TTC549 (cell line): ENCODE data around the gene FBXL20.
A peak's percentile ranks its signal among the peaks of the same experiment; 100 is the strongest.
"Not testable (repeated sequence)": the region's sequence is repeated elsewhere in the genome, so short reads cannot be mapped to it uniquely, and the experiment has no call there.

Source experiments
- FAIRE-seq: peaks from 2 replicates; lab custom pipeline; 2012; peaks lifted over from hg19 to GRCh38; lab: Jason Lieb, UNC

FBXL20 gene

DNA sequence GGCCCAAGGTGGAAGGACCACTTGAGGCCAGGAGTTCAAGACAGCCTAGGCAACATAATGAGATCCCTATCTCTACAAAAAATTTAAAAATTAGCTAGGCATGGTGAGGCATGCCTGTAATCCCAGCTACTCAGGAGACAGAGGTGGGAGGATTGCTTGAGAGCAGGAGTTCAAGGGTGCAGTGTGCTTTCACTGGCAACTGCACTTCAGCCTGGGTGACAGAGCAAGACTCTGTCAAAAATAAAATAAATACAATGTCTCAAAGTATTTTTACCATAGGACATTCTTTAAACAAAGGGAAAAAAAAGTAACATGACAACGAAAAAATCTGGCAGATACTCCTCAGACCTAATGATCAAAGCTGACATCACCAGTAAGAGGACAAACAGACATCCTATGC, 72.6 kb downstream of the FBXL20 start:
- FAIRE-seq = no peak

DNA sequence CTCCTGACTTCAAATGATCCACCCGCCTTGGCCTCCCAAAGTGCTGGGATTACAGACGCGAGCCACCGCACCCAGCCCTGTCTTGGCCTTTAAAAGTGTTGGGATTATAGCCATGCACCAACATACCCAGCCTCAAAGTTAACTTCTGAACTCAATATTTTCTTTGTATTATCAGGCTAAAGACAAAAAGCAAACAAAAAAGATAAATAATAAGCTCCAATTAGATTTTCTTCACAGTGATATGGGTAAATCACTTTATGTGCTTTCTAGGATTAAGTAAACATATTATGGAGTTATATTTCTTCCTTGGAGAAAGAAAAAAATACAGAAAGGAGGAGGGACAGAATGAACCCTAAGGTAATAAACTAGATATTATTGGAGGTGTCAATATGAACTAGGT, 74.3 kb downstream of the FBXL20 start:
- FAIRE-seq = no peak

DNA sequence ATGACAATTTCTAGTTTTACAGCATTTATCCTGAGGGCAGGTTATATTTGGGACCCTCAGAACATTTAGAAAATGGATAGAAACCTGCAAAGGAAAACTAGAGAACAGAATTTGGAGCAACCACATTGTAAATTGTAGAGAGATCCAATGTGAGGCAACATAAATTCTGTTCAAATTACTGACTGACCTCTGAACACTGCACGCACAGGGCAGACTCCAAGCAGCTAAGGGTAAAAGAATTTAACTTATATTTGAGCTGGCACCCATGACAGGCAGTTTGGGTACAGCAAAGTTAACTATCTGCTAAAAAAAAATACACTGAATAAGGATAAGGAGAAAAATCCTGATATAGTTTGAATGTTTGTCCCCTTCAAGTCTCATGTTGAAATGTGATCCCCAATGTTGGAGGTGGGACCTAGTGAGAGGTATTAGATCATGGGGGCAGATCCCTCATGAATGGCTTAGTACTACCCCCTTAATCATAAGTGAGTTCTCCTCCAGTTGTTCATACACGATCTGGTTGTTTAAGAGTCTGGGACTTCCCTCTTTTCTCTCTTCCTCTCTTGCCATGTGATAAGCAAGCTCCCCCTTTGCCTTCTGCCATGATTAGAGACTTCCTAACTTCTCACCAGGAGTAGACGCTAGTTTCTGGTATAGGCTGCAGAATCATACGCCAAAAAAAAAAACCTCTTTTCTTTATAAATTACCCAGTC, 75.7 kb downstream of the FBXL20 start:
- no peak for FAIRE-seq

DNA sequence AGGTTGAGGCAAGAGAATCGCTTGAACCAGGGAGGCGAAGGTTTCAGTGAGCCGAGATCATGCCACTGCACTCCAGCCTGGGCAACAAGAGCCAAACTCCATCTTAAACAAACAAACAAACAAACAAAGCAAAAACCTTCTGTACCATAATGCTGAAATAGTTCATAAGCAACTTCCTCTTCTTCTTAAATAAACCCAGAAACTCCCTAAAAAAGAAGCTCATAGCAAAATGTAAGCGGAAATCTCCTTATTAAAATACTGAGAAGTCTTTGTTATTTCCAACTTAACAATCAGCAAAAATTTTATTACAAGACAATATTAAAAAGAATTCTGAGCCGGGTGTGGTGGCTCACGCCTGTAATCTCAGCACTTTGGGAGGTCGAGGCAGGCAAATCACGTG, 82.8 kb downstream of the FBXL20 start:
- FAIRE-seq = no peak

DNA sequence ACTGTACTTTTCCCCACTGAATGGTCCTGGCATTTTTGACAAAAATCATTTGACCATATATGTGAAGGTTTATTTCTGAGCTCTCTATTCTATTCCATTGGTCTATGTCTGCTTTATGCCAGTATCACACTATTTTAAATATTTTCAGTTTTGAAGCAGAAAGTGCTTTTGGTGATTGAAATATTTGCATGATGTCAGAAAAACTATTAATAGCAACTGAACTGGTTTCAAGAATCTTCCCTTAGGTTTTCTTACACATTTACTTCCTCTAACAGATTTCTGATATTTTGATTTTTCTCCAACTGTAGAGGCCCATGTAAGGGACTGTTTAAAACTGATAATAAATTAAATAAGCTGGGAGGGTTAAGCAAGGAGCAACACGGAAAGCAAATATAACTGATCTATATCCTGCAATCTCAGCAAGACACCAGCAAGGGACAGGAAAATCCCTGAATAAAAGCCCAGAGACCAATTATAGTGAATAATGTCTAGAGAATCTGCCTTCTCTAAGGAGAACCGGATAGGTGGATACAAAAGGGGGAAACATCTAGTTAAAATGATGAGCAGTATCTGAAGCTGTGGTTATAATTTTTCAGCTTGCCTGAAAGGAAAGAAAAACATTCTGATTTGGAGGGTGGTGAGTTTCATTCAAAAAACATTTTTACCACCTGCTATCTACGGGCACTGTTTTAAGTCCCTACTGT, 94.8 kb downstream of the FBXL20 start:
- no peak for FAIRE-seq

DNA sequence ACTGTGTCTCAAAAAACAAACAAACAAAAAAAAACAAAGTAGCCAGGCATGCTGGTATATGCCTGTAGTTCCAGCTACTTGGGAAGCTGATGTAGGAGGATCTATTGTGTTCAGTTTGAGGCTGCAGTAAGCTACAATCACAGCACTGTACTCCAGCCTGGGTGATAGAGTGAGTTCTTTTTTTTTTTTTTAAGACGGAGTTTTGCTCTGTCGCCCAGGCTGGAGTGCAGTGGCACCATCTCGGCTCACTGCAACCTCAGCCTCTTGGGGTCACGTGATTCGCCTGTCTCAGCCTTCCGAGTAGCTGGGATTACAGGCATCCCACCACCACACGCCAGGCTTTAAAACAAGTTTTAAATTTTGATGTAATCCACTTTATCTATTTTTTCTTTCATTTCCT, 95.4 kb downstream of the FBXL20 start:
- FAIRE-seq = no peak

DNA sequence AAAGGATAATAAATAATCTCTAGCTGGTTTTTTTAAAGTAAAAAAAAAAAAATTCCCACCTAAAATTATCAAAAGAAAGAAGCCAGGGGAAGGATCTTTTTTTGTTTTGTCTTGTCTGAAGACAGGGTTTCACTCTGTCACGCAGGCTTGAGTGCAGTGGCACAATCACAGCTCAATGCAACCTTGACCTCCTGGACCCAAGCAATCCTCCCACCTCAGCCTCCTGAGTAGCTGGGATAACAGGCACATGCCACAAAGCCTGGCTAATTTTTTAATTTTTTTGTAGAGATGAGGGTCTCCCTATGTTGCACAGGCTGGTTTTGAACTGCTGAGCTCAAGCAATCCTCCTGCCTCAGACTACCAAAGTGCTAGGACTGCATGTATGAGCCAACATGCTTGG, 97.2 kb downstream of the FBXL20 start:
- no peak for FAIRE-seq

DNA sequence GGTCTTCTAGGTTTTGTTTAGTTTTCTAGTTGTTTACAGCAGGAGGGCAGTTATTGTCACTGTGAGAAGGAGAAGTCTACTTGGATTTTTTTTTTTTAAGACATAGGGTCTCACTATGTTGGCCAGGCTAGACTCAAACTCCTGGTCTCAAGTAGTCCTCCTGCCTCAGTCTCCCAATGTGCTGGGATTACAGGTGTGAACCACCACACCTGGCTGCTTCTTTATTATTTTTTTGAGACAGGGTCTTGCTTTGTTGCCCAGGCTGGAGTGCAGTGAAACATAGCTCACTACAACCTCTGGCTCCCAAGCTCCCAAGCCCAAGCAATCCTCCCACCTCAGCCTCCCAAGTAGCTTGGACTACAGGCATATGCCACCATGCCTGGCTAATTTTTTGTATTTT, 107.4 kb downstream of the FBXL20 start:
- no peak for FAIRE-seq

DNA sequence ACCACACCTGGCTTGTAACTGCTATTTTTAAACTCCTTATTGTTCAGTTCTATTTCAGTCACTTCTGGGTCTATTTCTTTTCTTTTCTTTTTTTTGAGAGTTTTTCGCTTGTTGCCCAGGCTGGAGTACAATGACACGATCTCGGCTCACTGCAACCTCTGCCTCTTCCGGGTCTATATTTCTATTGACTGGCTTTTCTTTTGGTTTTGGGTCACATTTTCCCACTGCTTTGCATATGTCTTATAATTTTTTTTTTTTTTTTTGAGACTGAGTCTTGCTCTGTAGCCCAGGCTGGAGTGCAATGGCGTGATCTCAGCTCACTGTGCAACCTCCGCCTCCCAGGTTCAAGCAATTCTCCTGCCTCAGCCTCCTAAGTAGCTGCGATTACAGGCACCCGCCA, 108.9 kb downstream of the FBXL20 start:
- not testable (repeated sequence) for FAIRE-seq

DNA sequence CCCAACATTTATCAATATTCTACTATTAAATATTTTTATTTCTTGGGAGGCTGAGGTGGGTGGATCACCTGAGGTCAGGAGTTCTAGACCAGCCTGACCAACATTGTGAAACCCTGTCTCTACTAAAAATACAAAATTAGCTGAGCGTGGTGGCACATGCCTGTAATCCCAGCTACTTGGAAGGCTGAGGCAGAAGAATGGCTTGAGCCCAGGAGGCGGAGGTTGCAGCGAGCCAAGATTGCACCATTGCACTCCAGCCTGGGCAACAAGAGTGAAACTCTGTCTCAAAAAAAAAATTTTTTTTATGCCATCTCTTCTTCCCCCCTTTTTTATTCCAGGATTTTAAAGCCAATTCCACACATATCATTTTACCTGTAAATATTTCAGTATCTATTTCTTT, 114.9 kb downstream of the FBXL20 start:
- FAIRE-seq = not testable (repeated sequence)

DNA sequence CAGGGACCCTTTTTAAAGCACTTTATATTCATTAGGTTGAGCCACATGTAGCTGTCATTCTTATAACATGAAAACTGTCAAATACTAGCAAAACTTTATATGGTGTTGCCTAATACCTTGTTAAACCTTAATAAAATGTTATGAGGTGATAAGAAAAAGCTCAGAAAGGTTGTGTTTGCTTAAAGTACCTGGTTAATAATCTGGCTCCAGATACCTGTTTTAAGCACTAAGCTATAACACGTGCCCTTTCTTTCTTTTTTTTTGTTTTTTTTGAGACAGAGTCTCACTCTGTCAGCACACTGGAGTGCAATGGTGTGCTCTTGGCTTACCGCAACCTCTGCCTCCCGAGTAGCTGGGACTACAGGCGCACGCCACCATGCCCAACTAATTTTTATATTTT, 116.7 kb downstream of the FBXL20 start:
- FAIRE-seq = no peak

DNA sequence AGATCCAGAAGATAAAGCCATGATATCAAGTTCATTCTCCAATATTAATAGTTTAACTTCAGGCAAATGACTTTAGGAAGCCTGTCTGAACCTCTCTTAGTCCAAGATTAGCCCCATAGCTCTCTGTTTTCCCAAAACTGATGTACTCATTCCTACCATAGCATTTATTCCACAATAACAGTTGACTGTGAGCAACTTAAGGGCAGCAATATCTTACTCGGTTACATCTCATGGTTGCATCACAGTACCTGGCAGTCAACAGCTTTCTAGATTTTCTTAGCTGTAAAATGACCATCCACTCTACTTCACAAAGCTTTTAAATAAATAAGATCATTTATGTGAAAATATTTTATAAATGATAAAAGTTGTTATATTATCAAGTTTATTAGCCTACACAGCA, 117.5 kb downstream of the FBXL20 start:
- FAIRE-seq = no peak

DNA sequence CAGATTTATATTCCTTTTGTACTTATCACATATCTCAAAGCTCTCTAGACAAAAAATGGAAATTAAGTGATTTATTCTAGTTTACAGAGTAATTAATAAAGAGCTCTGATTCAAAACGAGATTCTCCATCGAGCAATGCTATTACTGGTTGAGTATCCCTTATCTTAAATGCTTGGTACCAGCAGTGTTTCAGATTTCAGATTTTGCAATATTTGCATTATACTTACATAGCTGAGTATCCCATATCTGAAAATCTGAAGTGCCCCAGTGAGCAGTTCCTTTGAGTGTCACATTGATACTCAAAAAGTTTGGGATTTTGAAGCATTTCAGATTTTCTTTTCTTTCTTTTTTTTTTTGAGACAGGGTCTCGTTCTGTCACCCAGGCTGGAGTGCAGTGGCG, 118.3 kb downstream of the FBXL20 start:
- no peak for FAIRE-seq

DNA sequence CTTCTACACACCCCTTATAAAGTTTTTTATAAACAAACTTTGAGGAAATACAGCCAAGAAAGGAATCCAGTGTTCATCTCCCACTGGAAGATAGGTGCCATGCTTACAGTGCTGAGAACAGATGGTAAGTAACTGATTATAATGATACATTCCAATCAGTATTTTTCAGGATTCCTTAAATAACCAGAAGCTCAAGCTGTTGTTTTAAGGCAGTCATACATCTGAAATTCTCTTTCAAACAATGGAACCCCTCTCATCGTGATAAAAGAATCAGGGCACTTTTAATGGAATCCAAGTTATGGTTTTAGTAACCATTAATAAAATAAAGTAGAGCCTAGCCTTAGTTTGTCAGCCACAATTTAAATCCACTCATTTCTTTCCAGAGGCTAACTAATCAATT, 119.6 kb downstream of the FBXL20 start:
- FAIRE-seq = no peak

DNA sequence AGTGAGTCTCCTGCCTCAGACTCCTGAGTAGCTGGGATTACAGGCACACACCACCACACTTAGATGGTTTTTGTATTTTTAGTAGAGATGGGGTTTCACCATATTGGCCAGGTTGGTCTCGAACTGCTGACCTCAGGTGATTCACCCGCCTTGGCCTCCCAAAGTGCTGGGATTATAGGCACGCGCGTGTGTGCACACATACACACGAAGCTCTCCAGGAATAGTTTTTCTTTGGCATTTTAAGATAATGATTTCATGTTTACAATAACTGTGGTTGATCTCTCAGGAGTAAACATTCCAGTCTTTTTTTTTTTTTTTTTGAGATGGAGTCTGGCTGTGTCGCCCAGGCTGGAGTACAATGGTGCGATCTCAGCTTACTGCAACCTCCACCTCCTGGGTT, 123.2 kb downstream of the FBXL20 start:
- not testable (repeated sequence) for FAIRE-seq

DNA sequence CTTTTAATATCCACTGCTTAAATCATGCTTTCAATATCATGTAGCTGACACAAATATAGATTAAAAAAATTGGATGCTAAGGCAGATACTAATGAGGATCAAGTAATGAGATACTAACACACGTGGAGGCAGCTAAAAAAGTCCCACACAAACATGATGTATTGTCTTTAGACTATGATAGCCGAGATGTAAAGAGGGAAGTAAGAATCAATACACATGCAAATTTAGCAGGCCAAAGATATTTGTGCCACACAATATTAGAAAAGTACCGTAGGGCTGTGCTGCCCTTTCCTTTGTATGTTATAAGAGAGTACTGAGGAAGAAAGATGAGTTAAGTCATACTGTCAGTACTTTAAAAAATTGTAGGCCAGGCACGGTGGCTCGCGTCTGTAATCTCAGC, 124.3 kb downstream of the FBXL20 start:
- no peak for FAIRE-seq

DNA sequence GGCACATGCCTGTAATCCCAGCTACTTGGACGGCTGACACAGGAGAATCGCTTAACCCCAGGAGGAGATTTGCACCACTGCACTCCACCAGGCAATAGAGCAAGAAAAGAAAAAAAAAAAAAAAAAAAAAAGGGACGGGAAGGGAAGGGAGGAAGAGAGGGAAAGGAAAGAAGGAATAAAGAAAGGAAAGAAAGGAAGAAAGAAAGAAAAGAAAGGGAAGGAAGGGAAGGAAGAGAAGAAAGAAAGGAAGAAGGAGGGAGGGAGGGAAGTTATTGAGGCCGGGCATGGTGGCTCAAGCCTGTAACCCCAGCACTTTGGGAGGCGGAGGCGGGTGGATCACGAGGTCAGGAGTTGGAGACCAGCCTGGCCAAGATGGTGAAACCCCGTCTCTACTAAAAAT, 125.3 kb downstream of the FBXL20 start:
- FAIRE-seq = no peak

DNA sequence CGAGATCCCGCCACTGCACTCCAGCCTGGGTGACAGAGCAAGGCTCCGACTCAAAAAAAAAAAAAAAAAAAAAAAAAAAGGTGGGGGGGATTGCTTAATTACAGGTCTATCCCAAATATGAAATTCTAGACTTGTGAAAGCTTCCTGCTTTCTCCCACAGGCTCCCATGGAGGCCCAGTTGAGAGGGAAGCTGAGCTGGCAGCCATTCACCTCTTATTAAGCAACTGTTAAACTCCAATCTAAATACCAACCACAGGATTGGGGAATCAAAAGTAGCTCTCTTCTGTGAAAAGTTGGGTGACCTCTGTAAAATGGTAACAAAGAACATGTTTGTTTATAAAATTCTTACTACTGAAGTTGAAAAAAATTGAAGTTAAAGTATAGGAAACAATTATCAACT, 129.9 kb downstream of the FBXL20 start:
- FAIRE-seq = no peak

DNA sequence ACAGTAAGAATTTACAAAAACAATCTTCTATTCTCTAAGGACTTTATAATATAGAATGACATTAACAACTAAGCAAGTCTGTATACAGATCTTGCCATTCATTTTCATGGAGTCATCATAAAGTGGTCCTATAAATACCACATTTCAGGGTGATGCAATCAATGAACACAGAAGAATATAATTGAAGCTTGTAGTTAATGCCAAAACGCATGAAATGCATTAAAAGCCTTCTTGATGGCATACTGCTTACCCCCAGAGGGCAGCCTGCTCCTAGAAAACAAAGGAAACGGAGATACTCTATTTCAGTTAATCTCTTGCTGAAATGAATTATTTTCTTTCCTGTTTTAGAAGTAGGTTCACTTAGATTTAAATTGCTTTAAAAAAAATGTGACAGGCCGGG, 130.5 kb downstream of the FBXL20 start:
- FAIRE-seq = peak; percentile 20

DNA sequence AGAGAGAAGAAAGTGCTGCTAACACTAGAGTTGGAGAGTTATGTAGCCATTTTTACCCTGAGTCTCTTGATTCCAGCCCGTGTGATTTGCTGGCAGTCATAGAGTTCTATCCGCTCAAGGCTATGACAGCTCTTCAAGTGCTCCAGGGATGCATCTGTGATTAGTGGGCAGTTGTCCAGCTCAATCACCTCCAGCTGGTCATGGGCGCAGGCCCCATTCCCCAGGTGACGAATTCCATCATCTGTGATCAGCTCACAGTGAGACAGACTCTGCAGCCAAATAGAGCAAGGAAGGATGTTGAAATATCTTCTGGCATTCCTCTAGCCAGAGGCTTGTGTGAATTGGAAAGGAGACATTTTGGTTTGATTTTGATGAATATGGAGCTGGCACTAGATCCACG, 137.3 kb downstream of the FBXL20 start:
- no peak for FAIRE-seq

DNA sequence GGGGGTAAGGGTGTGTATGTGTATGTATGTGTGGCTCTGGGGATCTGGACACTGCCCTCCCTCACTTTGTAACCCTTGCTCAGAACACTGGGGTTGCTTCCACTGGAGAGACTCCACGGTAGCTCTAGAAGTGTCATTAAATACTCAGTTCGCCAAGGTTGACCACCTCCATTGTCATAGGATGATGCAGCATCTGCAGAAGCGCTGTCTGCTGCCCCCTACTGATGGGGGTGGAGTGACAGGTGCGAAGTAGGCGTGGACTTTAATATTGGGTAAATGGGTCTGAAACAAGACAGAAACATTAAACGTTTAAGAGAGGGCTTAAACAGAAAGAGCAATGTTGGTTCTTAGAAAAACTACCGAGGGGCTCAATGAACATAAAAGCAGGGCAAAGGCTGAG, 140.1 kb downstream of the FBXL20 start:
- FAIRE-seq = no peak

DNA sequence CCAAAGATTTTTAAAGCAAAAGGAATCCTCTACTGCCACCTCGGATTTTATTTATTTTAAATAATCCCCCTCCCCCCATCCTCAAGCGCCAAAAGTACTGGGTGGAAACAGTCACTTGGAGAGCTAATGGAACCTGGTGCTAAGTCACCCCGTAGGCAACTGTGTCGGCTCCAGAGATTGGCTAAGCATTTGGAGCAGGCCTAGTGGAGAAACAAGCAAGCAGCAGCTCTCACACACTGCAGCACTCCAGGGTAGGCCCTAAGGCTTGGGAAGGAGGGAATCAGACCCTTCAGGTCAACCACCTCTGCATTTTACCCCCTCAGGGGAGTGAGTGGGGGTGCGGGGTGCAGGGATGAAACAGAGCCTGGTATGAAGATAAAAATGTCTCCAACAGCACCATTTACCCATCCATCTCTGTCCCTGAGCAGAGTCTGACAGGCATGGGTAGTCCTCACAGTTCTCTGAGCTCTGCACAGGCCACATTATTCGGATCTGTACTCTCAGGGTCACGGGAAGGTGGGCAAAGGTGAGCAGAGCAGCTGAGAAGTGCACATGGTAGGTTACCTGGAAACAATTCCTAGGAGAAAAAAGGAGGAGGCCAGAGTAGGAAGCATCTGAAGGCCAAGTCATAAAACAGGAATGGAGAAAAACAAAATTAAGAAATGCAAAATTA, 148.5 kb downstream of the FBXL20 start:
- no peak for FAIRE-seq

DNA sequence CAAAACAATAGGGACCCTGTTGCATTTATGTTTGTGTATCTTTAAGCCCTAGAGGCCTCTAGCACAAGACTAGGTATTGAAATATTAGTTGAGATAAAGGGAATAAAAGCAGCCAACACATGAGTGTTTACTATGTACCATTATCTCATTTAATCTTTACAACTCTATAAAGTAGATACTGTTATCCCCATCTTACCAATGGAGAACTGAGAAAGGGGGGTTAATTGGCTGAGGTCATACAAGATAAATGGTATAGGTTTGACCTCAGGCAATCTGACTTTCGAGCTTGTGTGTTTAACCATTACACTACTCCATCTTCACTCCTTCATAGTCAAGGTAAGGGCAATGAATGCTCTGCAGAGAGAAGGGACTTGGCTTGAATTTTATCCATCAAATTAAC, 149.4 kb downstream of the FBXL20 start:
- FAIRE-seq = no peak

DNA sequence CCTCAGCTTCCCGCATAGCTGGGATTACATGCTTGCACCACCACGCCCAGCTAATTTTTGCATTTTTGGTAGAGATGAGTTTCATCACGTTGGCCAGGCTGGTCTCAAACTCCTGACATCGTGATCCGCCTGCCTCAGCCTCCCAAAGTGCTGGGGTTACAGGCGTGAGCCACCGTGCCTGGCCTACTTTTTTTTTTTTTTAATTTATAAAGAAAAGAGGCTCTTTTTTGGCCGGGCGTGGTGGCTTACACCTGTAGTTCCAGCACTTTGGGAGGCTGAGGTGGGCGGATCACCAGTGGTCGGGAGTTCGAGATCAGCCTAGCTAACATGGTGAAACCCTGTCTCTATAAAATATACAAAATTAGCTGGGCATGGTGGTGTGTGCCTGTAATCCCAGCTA, 151.3 kb downstream of the FBXL20 start:
- not testable (repeated sequence) for FAIRE-seq
